HG02884 (cell line): ENCODE results near the gene GPR18.

Source experiments
- ATAC-seq: cut with Tn5 transposase; IDR thresholded peaks from one replicate; pipeline ENCODE4 v1.9.1; 2021; ENCODE audit warnings: mild to moderate bottlenecking, moderate library complexity; ENCODE audit not compliant: unreplicated experiment

GPR18 gene

DNA sequence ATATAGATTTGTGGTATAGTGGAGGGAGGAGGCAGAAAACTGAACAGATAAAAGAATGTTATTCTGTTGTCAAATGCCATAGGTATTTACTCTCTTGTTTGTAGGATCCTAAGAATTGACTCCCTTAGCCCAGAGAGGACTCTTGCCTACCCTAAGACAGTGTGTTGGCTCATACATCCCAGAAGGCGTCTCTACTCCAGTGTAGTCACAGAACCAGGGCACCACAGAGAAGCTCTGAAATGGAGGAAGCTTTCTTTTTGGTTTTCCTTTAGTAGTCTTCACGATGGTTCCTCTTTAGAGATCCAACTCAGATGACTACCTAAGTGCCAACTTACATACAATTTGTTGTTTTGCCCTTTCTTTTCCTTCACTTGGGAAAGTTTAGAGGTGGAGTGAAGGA, 35.0 kb upstream of the GPR18 start:
- ATAC-seq = no peak

DNA sequence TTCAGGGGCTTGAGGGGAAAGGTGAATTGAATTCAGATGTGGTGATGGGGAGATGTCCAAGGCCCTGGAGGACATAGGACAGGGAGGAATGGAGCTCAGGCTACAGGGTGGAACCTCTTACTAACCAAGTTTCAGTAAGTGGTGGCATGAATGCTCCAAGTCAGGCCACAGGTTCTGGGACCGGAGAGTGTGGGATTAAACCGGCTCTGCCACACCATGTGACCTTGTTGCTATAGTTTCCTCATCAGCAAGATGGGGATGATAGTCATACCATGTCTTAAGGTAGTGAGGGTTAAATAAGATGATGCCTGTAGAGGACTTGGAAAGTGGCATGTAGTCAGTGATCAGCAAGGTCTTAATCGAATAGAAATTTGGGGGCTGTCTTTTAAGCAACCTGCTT, 32.7 kb upstream of the GPR18 start:
- ATAC-seq = no peak

DNA sequence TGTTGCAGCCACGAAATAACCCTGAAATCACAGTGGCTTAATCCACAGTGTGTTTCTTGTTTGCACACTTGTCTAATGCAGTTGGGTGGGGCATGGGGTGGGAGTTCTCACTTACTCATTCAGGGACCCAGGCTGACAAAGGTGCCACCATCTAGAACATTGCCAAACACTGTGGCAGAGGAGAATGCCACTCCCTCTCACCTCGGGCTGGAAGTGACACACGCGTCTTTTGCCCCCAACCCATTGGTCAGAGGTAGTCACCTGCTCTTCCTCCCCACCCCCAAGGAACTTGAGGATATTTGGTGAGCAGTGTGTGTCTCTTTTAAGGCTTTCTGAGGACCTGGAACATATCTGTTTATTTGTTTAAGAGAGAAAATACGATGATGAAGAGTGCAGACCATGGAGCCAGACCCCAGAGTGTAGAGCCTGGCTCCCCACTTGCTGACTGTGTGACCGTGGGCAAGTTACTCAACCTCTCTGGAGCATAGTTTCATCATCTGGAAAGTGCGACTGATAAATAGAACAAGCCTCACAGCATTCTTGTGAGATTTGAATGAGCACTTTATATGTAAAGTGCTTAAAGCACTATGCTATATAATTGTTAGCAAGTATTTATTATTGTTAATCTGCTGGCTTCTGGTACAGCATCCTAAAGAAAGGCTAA, 31.6 kb upstream of the GPR18 start:
- no peak for ATAC-seq

DNA sequence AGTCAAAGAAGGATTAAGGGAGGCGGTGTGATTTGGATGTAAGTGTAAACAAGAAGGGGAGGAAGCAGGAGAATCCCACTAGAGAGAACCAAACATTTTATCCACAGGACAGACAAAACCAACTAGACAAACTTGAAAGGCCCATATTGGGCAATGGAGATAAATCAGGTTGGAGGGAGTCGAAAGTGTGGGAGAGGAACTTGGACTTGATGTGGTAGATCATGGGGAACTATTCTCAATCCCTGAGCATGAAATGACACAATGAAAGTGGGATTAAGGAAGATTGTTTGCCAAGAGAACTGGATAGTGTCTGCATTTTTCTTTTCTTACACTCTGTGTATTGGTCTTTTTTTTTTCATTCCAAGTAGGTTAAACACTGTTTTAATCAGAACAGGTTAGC, 31.1 kb upstream of the GPR18 start:
- no peak for ATAC-seq

DNA sequence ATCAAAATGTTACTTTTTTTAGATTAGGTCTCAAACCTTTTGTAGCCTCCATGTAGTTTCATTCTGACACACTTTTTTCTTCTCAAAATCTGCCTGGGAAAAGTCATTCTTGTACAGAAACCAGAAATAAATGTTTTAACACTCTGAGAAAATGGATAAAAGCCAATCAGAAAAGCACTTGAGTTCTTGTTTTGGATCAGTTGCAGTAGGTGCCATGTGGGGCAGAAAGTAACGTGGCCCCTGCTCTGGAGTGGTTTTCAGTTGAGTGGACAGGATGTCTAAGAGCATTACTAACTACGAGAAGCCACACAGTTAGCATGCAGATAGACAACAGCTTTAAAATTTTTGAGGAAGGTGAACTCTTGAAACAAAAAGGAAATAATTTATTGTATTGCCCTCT, 29.9 kb upstream of the GPR18 start:
- peak; percentile 95 for ATAC-seq

DNA sequence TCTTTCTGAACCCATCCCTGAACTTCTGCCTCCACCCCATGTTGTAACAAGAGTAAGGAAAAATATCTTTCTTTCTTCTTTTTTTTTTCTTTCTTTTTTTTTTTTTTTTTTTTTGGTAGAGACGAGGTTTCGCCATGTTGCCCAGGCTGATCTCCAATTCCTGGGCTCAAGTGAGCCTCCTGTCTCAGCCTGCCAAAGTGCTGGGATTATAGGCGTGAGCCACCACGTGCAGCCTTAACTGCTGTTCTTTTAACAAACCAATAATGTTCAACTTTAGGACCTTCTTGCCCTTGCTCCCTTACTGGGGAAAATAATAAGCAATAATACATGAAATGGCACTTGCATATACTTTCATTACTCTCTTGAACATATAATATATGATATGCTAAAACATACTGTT, 29.4 kb upstream of the GPR18 start:
- no peak for ATAC-seq

DNA sequence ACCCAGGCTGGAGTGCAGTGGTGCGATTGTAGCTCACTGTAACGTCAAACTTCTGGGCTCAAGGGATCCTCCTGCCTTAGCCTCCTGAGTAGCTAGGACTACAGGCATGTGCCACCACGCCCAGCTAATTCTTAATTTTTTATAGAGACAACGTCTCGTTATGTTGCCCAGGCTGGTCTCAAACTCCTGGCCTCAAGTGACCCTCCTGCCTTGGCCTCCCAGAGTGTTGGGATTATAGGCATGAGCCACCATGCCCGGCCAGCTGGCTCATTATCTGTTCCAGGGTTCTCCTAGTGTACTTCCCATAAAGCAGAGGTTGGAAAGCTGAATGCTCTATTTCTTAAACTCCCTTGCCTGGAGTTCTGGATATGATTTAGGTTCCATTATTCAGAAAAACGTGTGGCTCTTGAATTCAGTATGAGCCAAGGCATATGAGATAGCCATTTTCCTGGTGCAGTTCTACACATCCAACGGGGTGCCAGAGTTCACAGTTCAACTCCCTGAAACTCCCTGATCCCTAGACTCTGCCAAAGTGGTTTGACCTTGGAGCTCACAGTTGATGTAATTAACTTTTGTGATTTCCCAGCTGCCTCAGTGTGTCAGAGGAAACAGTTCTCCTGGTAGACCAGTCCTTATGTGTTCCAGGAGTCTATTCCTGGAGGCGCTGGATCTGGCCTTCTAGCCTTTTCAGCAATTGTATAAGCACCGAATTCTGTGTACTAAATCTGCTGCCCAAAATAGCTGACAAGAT, 27.4 kb upstream of the GPR18 start:
- no peak for ATAC-seq

DNA sequence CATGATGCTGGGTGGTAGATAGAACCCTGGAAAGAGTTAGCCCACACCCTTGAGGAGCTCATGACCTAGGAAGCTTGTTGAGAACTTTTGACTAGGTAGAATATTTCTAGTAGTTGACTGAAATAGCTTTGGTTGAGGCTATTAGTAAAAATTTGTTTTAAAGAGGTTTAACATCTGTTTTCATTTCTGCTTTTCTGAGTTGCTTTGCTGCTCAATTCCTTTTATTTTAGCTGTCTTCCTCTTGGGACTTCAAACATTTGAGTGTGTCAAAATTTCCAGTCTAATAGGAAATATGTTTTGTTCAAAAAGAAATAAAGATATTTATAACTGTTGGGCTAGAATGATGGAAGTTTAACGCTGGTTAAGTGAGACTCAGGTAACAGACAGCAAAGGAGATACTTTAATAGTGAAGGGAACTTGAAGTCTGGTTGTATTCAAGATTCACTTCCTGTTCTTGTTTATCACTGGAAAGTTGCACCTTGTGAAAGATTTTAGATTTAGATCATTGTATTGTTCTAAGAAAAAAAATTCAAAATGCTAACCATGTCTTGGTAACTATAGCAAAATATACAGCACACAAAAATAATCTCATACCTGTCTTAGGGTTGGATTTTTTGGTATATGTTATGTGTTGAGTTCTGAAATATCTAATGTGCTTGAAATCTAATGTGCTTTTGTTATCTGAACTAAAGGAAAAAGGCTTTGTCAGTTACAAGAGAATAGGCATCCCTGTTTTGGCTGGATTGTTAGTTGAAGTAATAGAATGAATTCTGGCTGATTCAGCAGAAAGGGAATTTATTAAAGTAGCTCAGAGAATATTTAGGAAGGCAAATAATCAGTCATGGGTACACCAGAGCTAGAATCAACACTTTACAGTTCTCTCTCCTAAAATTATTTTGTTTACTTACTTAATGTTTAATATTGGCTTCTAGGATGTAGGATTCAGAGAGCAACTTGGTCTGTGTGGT, 24.4 kb upstream of the GPR18 start:
- ATAC-seq = peak; percentile 71

DNA sequence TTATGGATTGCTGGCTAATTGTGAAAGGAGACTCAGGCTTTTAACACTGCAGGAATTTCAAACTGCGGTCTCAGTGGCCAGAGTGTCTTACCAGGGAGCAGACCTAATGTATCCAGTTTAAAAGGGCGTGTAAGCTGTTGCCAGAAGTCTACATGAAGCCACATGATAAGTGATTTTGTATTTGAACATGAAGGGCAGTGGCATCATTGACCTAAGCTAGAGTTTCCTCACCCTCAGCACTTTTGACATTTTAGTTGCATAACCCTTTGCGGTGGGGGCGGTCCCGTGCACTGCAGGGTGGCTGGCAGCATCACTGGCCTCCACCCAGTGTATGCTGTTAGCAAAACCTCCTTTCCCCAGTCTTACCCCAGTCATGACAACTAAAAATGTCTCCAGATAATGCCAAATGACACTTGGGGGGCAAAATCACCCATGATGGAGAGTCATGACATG, 23.7 kb upstream of the GPR18 start:
- peak; percentile 64 for ATAC-seq

DNA sequence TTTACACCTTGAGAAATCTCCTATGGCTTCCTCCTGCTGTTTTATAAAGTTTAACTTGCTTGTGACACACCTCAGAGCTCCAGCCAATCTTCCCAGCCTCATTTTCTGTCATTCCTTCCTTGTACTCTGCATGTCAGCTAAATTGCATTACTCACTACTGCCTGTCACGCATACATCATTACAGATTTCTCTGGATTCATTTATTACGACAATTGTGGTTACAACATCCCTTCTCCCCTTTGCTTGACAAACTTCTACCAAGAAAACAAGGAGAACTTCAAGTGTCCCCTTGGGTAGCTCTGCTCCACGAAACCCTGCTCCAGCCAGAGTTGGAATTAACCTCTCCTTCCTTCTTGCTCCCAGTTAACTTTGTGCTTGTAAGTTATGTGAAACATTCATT, 22.0 kb upstream of the GPR18 start:
- ATAC-seq = no peak

DNA sequence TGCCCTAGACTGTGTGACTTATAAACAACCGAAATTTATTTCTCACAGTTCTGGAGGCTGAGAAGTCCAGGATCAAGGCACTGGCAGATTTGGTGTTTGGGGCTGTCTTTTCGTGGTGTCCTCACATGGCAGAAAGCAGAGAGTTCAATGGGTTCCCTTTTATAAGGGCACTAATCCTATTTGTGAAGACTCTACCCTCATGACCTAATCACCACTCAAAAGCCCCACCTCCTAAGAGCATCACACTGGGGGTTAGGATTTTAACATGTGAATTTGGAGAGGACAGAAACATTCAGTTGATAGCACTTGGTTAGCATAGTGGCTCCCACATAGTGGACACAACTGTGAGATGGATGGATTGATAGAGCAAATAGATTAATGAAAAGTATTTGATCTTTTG, 21.5 kb upstream of the GPR18 start:
- no peak for ATAC-seq

DNA sequence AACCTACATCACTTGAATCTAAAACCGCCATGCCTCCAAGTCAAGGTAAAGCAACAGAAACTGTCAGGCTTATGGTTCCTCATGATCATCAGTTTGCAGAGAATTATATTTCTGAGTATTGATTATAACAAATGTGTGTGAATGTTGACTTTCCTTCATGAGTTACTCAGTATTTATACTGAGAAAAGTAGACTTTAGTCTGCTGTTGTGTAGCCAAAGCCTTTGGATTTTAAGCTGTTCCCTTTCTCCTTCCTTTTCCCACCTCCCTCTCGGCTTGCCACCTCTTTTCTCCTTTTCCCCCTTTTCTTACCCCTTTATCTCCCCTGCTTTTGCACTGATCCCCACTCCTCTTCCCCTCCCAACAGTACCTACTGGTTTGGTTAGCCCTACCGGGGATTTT, 20.7 kb upstream of the GPR18 start:
- ATAC-seq = no peak

DNA sequence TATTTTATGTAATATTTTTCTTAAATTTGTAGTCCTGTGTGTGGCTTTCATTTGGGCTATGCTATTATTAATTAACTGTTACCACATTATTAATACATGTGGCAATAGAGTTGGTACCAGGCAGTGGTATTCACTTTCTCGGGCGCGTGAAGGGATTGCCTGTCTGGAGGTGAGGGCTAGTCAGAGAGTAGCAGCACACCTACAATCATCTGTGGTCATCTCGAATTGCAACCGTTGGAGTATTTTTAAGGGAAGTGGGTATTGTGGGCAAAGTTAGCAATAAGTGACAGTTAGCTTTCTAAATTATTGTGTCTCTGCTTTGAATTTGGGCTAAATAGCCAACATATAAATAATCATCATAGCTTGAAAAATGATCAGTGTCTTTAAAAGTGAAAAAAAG, 20.0 kb upstream of the GPR18 start:
- ATAC-seq = no peak

DNA sequence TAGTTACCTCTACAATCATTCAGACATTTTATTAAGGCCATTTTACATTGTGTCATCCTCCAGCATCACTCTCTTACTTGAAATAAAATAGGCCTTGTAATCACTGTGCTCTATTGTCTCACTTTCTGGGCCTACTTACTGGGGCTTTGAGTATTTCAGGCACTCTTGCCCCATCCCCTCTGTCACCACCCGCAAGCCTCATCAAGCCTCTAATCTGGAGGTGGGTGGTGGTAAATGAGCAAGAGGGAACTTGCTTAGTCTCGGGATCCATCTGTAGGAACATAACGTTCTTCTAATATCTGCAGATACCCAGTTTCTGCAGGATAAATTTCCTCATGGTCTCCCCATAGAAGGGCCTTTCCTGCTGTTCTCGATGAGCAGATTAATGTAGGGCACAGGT, 19.4 kb upstream of the GPR18 start:
- ATAC-seq = no peak

DNA sequence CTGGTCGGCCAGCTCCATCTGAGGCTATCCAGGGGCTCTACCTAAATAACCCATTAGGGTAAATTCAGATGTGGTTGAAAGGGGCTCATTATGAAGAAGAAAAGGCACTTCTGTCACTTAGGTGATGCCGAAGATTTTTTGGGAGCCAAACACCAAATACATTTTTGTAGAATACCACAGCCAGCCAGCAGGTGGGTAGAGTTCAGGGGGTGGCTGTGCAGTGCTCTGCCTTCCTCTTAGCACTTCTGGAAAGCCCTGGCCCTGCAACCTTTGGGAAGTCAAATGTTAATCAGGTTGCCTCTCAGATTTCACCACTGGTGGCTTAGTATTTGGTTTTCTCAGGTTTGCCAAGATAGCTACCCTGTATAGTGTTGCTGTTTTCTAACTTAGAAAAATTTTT, 18.5 kb upstream of the GPR18 start:
- no peak for ATAC-seq

DNA sequence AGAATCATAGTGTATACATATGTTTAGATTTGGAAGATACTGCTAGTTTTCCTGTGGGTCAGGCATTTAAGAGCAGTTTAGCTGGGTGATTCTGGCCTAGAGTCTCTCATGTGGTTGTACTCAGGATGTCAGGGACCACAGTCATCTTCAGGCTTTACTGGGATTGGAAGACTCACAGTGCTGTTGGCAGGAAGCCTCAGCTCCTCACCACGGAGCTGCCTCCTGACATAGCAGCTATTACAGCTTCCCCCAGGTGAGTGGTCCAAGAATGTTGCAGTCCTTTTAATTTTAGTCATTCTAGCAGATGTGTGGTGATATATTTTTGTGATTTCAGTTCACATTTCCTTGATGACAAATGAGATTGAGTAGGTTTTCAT, 16.9 kb upstream of the GPR18 start:
- ATAC-seq = no peak

DNA sequence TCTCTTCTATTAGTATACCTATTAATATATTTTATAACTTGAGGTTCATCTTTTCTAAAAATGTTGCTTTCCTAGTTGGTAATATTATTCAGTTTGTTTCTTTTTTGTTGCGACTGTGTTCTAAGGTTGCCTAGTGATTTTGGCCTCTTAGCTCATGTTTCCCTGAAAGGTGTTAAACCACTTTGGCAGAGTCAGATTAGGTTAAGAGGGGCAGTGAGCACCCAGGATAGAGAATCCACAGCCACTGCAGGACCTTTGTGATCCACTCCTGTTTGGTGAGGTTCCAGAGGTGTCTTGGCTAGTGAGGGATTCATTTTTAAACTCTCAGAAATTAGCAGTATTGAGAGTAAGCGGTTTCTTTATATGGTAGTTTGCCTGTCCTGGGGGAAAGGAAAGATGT, 14.9 kb upstream of the GPR18 start:
- no peak for ATAC-seq

DNA sequence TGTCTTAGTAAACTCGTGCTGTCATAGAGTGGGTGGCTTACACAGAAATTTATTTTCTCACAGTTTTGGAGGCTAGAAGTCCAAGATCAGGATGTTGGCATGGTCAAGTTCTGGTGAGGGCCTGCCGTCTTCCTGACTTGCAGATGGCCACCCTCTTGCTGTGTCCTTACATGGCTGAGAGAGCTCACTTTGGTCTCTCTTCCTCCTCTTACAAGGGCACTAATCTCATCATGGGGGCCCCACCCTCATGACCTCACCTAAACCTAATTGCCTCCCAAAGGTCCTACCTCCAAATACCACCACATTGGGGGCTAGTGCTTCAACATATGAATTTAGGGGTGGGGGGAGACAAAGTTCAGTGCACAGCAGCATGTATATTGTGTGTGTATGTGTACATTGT, 14.3 kb upstream of the GPR18 start:
- no peak for ATAC-seq

DNA sequence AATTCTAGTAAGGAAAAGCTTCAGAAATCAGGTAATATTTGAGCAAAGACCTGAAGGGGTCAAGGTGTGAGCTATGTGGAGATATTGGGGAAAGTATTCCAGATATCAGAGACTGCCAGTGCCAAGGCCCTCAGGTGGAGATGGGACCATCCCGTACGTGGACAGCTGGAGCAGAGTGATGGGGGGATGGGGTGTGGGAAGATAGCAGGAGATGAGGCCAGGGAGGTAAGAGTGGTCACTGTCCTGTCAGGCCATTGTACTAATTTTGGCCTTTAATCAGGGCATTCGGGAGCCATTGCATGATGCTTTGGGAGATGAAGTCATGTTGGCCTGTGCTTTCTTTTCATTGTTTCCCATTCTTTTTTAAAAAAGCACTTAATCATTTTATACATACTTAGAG, 13.1 kb upstream of the GPR18 start:
- no peak for ATAC-seq

DNA sequence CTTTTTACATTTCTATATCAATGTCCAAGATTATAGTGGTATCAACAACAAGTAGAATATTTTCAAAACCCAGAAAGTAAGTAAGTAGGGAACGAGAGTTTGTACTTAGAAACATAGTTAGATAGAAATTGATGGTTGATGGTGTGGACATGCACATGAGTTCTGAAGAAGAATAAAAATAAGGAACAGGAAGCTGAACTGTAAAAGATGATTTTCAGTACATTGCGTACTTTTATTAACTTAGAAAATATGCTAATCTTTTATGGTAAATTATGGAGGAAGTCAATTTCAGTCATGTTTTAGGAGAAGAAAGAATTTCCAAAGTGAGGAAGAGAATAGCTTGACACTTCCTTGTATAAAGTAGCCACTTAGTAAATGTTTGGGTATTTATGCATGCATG, 12.3 kb upstream of the GPR18 start:
- ATAC-seq = no peak

DNA sequence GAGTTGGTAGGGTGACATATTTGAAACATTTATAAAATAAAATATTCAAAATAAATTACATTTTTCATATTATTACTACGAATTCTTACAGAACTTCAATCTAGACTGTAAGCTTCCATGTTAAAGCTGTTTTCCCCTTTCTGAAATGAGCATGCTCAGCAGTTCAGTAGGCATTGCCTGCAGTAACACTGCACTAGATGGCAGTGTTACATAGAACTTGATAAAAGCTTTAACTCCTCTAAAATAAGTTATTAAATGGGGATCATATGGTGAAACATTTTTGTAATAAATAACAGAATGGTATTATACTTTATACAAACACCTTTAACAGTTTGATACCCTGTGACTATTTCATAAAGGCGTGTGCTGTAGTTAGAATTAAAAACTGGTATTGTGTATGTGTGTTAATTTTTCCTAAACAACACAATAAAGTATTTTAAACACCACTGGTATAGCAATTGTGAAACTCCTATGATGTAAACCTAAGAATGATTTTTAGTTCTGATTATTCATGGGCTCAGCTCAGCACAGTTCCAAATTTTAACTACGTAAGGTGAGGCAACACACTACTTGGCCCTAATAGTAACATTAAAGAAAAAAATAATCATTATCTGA, 11.6 kb upstream of the GPR18 start:
- peak; percentile 47 for ATAC-seq
